CD8-positive, alpha-beta memory T cell (primary cell): Measurements from ENCODE around the gene UBAC2. TPM values are rescaled to one million over a fixed set of nuclear protein-coding genes. Genes with fewer than 3 reads are reported as not detected.

Experiments used
- CTCF ChIA-PET: fragments of 350-600 bp; sonication (Branson Sonifier 250); formaldehyde crosslinking; loops from one replicate; lab custom pipeline; 2021; ENCODE audit warnings: antibody characterized with exemption; lab: Charles Lee
- POLR2A ChIA-PET: fragments of 350-600 bp; sonication (Branson Sonifier 250); formaldehyde crosslinking; loops from one replicate; lab custom pipeline; 2021; ENCODE audit warnings: antibody characterized with exemption; lab: Charles Lee
- DNase-seq, 5 donors: peaks; one replicate each; pipeline versions ENCODE4 v3.0.0 to v3.0.0-alpha.2; 2020 to 2022; ENCODE audit warnings: mixed read lengths in 1 of 5
- H3K27ac ChIP-seq: one replicate; pipeline ENCODE4 v1.7.0; 2013; ENCODE audit warnings: low read depth, mild to moderate bottlenecking, low read length, moderate library complexity
- H3K27me3 ChIP-seq: 2 replicates; pipeline ENCODE4 v1.7.0; 2013; ENCODE audit warnings: low read length, mild to moderate bottlenecking; ENCODE audit not compliant: insufficient read depth, poor library complexity, severe bottlenecking
- H3K36me3 ChIP-seq: 2 replicates; pipeline ENCODE4 v1.7.0; 2013; ENCODE audit warnings: mild to moderate bottlenecking, low read length, moderate library complexity; ENCODE audit not compliant: insufficient read depth
- H3K4me1 ChIP-seq: 2 replicates; pipeline ENCODE4 v1.7.0; 2013; ENCODE audit warnings: mild to moderate bottlenecking, low read length, moderate library complexity; ENCODE audit not compliant: insufficient read depth
- H3K4me3 ChIP-seq: 2 replicates; pipeline ENCODE4 v1.7.0; 2013; ENCODE audit warnings: mild to moderate bottlenecking, low read length
- H3K9me3 ChIP-seq: 2 replicates; pipeline ENCODE4 v1.7.0; 2013; ENCODE audit warnings: mild to moderate bottlenecking, low read length
- H3K27ac Mint-ChIP-seq, 8 donors: one replicate each; pipeline ENCODE4 v1.8.0; 2020 to 2021; ENCODE audit warnings: mixed read lengths in 8 of 8, mild to moderate bottlenecking in 6 of 8, inconsistent platforms in 3 of 8, moderate library complexity in 3 of 8
- H3K27me3 Mint-ChIP-seq, 2 donors: one replicate each; pipeline ENCODE4 v1.8.0; 2020 to 2021; ENCODE audit warnings: mixed read lengths in 2 of 2, mild to moderate bottlenecking in 1 of 2, moderate library complexity in 1 of 2
- H3K36me3 Mint-ChIP-seq, 3 donors: one replicate each; pipeline ENCODE4 v1.8.0; 2020 to 2021; ENCODE audit warnings: mixed read lengths in 3 of 3, inconsistent platforms in 1 of 3, mild to moderate bottlenecking in 1 of 3
- H3K4me1 Mint-ChIP-seq, 3 donors: one replicate each; pipeline ENCODE4 v1.8.0; 2020 to 2021; ENCODE audit warnings: mixed read lengths in 3 of 3, inconsistent platforms in 1 of 3, mild to moderate bottlenecking in 1 of 3
- H3K4me3 Mint-ChIP-seq, 7 donors: one replicate each; pipeline ENCODE4 v1.8.0; 2020 to 2021; ENCODE audit warnings: mixed read lengths in 7 of 7, mild to moderate bottlenecking in 6 of 7, moderate library complexity in 4 of 7, inconsistent platforms in 2 of 7
- H3K9me3 Mint-ChIP-seq, 5 donors: one replicate each; pipeline ENCODE4 v1.8.0; 2020 to 2022; ENCODE audit warnings: mixed read lengths in 5 of 5, mild to moderate bottlenecking in 3 of 5, moderate library complexity in 2 of 5, inconsistent platforms in 1 of 5
- polyA plus RNA-seq: library from polyadenylated mRNA; unstranded; fragments of 300-500 nt; fragmentation: Illumina TruSeq; gene quantifications from one replicate; pipeline ENCODE4 v1.2.3, GENCODE V29; 2021
- total RNA-seq, 2 experiments: library from RNA; stranded (reverse); gene quantifications; one replicate each; pipeline ENCODE4 v1.2.3, GENCODE V29; 2021

The UBAC2 gene
- total and polyA plus RNA-seq, 3 experiments from 2014 or later: 62.3 to 160 (median 63.7) TPM

DNA sequence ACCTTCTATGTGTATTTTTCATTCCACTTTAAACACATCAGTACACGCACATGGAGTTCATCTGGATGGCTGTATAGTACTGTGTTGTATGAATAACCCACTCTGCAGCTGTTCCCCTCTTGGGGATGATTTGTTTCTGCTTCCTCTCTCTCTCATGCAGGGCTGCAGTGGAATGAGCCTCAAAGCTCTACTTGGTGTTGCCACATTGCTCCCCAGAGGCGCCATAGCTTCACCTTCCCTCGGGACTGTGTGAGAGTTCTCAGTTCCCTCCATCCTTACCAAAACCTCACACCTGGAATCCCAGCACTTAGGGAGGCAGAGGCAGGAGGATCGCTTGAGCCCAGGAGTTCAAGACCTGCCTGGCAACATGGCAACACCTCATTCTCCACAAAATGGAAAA lies 134.9 kb downstream of the UBAC2 start:
- Histone ChIP-seq H3K27ac (no peak overlapping the region), H3K4me1 (peaks cover 41% of the 10 kb centered on the region), H3K36me3 (peaks cover 3% of the 10 kb centered on the region), H3K4me3 (no peak overlapping the region), H3K27me3 (no peaks in the 10 kb centered on the region), H3K9me3 (no peaks in the 10 kb centered on the region)
- DNase-seq: no peak
- Mint-ChIP-seq H3K36me3 (peaks cover 22 to 67% (median 27%) of the 10 kb centered on the region in 3 donors), H3K4me1 (peaks cover 72 to 94% (median 84%) of the 10 kb centered on the region in 3 donors), H3K4me3 (no peak overlapping the region), H3K9me3 (no peaks in the 10 kb centered on the region), H3K27ac (peak overlapping the region in 3 of 8 donors; percentile 11 to 63 (median 63)), H3K27me3 (no peaks in the 10 kb centered on the region)
- ChIA-PET CTCF (interaction anchor here (0.7 to 2.5 kb wide), 8 partner anchors 11 to 99 kb away, joined by 3 to 10 read pairs (median 4); no protein-coding TSS in a partner anchor), POLR2A (interaction anchor here (0.6 kb wide), 1 partner anchor 82 kb away, joined by 4 read pairs; no protein-coding TSS in a partner anchor)

DNA sequence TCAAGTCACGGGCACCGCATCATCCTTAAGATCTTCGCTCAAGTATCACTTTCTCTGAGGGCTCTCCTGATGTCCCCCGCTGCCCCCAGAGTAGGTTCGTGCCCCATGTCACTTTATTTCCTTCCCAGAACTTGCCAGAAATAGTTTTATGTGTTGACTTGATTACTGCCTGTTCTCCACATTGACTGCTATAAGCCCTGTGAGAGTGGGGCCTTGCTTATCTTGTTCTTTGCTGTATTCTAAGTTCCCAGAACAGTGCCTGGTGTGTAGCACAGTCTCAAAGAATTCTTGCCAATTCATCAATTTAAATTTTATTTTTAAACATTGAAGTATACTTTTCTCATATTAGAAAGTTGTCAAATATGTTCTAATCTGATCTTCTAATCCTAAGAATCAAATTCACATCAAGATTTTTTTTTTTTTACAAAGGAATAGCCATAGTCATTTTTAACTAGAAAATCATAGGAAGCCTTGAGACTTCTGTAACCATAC lies 138.6 kb downstream of the UBAC2 start:
- no peak for DNase-seq
- ChIA-PET CTCF (interaction anchor here (0.9 to 2.8 kb wide), 9 partner anchors 12 to 163 kb away, joined by 3 to 9 read pairs (median 3); no protein-coding TSS in a partner anchor), POLR2A (interaction anchor here (0.6 to 0.8 kb wide), 2 partner anchors 13 to 17 kb away, joined by 3 read pairs; no protein-coding TSS in a partner anchor)
- Histone ChIP-seq H3K27me3 (no peaks in the 10 kb centered on the region), H3K4me3 (no peak overlapping the region), H3K9me3 (no peaks in the 10 kb centered on the region), H3K4me1 (peaks cover 65% of the 10 kb centered on the region), H3K36me3 (peaks cover 22% of the 10 kb centered on the region), H3K27ac (no peak overlapping the region)
- peaks cover 80 to 97% (median 86%) of the 10 kb centered on the region in 3 donors for H3K4me1 Mint-ChIP-seq
- peaks cover 22 to 76% (median 40%) of the 10 kb centered on the region in 3 donors for H3K36me3 Mint-ChIP-seq
- no peaks in the 10 kb centered on the region for H3K27me3 Mint-ChIP-seq
- H3K4me3 Mint-ChIP-seq: peak overlapping the region; percentile 67 to 90 (median 77)
- no peaks in the 10 kb centered on the region for H3K9me3 Mint-ChIP-seq
- peak overlapping the region; percentile 66 to 96 (median 86) for H3K27ac Mint-ChIP-seq

DNA sequence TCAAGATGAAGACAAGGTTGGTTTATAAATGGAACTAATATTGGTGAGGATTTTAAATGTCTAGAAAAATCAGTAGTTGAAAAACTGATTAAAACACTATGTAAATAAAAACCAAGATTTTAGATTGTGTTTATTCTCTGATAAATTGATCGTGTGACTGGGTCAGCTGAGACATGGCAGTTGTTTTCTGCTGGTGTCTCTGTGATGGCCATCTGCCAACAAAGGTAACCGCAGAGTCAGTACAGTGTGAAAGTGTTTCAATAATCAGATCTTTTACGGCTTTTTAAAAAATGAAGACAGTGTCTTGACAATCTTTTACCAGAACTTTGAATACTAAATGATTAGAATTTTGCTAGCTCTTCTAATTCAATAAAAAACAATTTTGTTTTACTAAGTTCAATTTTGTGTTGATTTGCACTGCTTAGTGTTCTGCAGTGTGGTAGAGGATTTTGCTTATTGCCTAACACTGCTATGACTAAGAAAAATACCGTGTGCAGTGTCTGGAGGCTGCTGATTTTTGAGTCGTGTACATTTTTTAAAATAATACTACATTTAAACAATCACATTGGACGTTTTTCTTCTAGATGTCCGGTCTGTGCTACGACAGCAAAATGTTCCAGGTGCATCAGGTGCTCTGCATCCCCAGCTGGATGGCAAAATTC lies 139.2 kb downstream of the UBAC2 start:
- CTCF ChIA-PET: interaction anchor here (0.9 to 2.8 kb wide), 8 partner anchors 12 to 164 kb away, joined by 3 to 9 read pairs (median 3); no protein-coding TSS in a partner anchor
- no peaks in the 10 kb centered on the region for H3K27me3 ChIP-seq

DNA sequence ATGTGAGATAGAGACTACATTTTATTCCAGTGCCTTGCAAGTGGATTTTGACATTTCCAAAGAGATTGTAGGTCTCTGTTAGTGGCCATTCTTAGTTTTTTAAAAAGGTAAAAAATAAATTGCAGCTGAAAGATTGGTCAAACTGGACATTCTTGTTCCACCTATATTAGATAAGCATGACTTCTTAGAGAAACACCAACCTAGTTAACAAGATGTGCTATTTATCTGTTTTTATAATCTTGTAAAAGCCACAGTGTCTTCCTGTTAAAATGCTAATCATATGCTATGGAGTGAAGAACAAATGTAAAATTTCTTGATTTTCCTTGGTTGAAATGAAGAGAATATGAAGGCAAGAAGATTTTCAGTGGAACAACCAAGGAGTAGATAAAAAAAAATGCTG lies 140.0 kb downstream of the UBAC2 start:
- Histone ChIP-seq H3K36me3 (peaks cover 29% of the 10 kb centered on the region), H3K27me3 (no peaks in the 10 kb centered on the region), H3K4me1 (peaks cover 75% of the 10 kb centered on the region), H3K4me3 (peak overlapping the region; percentile 0), H3K9me3 (no peaks in the 10 kb centered on the region), H3K27ac (peak overlapping the region; percentile 1)
- DNase-seq: no peak
- Mint-ChIP-seq H3K4me3 (peak overlapping the region; percentile 67 to 90 (median 77)), H3K27ac (peak overlapping the region; percentile 47 to 96 (median 87)), H3K27me3 (no peaks in the 10 kb centered on the region), H3K4me1 (peaks cover 82 to 97% (median 94%) of the 10 kb centered on the region in 3 donors), H3K36me3 (peaks cover 18 to 80% (median 45%) of the 10 kb centered on the region in 3 donors), H3K9me3 (no peaks in the 10 kb centered on the region)
- POLR2A ChIA-PET: interaction anchor here (0.6 to 1.0 kb wide), 2 partner anchors 12 to 138 kb away, joined by 3 to 4 read pairs; no protein-coding TSS in a partner anchor
- CTCF ChIA-PET: interaction anchor here (1.4 to 2.8 kb wide), 4 partner anchors 11 to 164 kb away, joined by 3 to 9 read pairs (median 6); no protein-coding TSS in a partner anchor

More for the DNA sequence above, 139.2 kb downstream of the UBAC2 start:
- Mint-ChIP-seq H3K36me3 (peaks cover 22 to 81% (median 45%) of the 10 kb centered on the region in 3 donors), H3K27me3 (no peaks in the 10 kb centered on the region), H3K9me3 (no peaks in the 10 kb centered on the region), H3K4me1 (peaks cover 82 to 97% (median 92%) of the 10 kb centered on the region in 3 donors), H3K4me3 (peak overlapping the region; percentile 67 to 90 (median 77)), H3K27ac (peak overlapping the region; percentile 66 to 96 (median 87))
- peak; percentile 37 to 86 (median 56) for DNase-seq
- Histone ChIP-seq H3K4me3 (peak overlapping the region; percentile 5), H3K27ac (peak overlapping the region; percentile 1), H3K36me3 (peaks cover 24% of the 10 kb centered on the region), H3K4me1 (peaks cover 70% of the 10 kb centered on the region), H3K9me3 (no peaks in the 10 kb centered on the region)
- POLR2A ChIA-PET: interaction anchor here (0.6 to 0.8 kb wide), 2 partner anchors 12 to 17 kb away, joined by 3 read pairs; no protein-coding TSS in a partner anchor

DNA sequence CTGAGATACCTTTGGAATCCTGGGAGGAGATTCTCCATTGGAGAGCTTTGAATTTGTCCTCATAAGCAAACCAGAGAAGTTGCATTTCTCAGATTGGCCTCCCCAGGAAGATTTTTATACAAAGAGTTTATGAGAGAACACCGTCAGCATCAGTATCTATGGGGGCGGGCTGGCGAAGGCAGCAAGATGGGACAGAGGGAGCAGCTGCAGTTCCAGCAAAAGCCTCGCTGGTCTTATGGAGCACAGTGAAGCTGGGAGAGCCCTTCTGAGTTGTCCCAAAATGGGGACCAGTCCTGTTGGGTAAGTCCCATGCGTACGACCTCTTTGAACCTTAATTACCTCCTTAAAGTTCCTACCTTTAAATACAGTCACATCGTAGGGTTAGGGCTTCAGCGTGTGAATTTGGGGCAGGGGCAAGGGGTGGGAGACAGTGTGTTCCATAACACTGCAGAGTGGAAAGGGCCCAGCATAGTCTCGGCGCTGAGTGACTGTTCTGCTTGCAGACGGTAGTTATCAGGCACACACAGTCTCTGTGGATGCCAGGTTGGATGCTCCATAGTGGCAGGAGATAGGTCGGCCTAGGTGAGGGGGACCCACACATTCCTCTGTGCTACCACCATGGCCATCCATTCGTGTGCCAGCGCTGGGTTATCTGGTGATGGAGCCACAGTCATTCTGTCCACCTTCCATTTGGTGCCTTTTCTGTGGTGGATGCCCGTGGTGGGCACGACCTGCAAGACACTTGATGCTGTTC lies 141.5 kb downstream of the UBAC2 start:
- Histone ChIP-seq H3K9me3 (no peaks in the 10 kb centered on the region), H3K4me1 (peaks cover 73% of the 10 kb centered on the region), H3K4me3 (no peak overlapping the region), H3K27me3 (no peaks in the 10 kb centered on the region), H3K27ac (no peak overlapping the region), H3K36me3 (peaks cover 29% of the 10 kb centered on the region)
- ChIA-PET POLR2A (interaction anchor here (1.4 kb wide), 1 partner anchor 20 kb away, joined by 4 read pairs; no protein-coding TSS in a partner anchor), CTCF (interaction anchor here (0.9 to 2.3 kb wide), 5 partner anchors 11 to 166 kb away, joined by 3 to 9 read pairs (median 4); no protein-coding TSS in a partner anchor)
- peak overlapping the region in 7 of 8 donors; percentile 9 to 95 (median 55) for H3K27ac Mint-ChIP-seq
- peaks cover 28 to 80% (median 51%) of the 10 kb centered on the region in 3 donors for H3K36me3 Mint-ChIP-seq
- H3K27me3 Mint-ChIP-seq: peaks cover 0 to 1% of the 10 kb centered on the region in 2 donors
- DNase-seq: no peak
- no peaks in the 10 kb centered on the region for H3K9me3 Mint-ChIP-seq
- peaks cover 83 to 97% (median 94%) of the 10 kb centered on the region in 3 donors for H3K4me1 Mint-ChIP-seq
- peak overlapping the region in 6 of 7 donors; percentile 67 to 90 (median 80) for H3K4me3 Mint-ChIP-seq

DNA sequence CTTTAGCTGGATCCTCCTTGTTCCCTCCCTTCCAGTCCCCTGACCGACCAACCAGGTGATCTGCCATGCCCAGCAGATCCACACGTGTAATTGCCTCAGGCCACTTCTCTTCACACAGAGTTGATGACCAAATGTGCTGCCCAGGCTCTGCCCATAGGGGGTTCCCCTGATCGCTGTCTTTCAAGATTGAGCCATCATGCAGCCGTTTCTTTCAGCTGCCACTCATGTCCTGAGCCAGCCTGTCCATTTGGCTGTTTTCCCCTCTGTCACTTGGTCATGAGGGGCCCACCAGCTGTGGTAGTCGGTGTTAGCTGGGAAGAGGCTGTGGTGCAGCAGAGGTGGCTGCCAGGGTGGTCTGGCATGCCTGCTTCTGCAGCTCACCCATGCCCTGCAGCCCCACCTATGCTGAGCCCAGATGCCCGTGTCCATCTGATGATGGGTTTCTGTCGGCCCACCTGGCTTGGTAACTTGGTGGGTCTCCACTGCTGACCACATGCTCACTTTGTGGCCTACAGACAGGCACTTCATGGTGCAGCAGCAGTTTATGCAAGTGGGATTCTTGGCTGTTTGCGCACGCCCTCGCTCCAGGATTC lies 142.2 kb downstream of the UBAC2 start:
- peaks cover 28 to 82% (median 49%) of the 10 kb centered on the region in 3 donors for H3K36me3 Mint-ChIP-seq
- Histone ChIP-seq H3K36me3 (peaks cover 32% of the 10 kb centered on the region), H3K27ac (no peak overlapping the region), H3K27me3 (no peaks in the 10 kb centered on the region), H3K4me1 (peaks cover 73% of the 10 kb centered on the region), H3K9me3 (no peaks in the 10 kb centered on the region), H3K4me3 (no peak overlapping the region)
- peak overlapping the region in 2 of 7 donors; percentile 40 to 90 for H3K4me3 Mint-ChIP-seq
- peak overlapping the region in 3 of 8 donors; percentile 26 to 53 (median 38) for H3K27ac Mint-ChIP-seq
- no peaks in the 10 kb centered on the region for H3K9me3 Mint-ChIP-seq
- peaks cover 85 to 97% (median 95%) of the 10 kb centered on the region in 3 donors for H3K4me1 Mint-ChIP-seq
- ChIA-PET POLR2A (no interaction called here), CTCF (interaction anchor here (1.0 to 2.3 kb wide), 5 partner anchors 10 to 166 kb away, joined by 3 to 8 read pairs (median 4); no protein-coding TSS in a partner anchor)
- DNase-seq: no peak
- peaks cover 0 to 1% of the 10 kb centered on the region in 2 donors for H3K27me3 Mint-ChIP-seq
